GM20000 (cell line): ENCODE data around the gene MRPL4.

Experiments used
- DNase-seq: peaks from one replicate; pipeline ENCODE4 v3.0.0; 2012; ENCODE audit warnings: low spot score
- TF ChIP-seq, protein P1 (sequence below): IDR thresholded peaks from 2 replicates; pipeline ENCODE4 v1.5.1; 2012; ENCODE audit warnings: mild to moderate bottlenecking, control low read depth; ENCODE audit errors: extremely low read depth, missing control alignments

Gene MRPL4

DNA sequence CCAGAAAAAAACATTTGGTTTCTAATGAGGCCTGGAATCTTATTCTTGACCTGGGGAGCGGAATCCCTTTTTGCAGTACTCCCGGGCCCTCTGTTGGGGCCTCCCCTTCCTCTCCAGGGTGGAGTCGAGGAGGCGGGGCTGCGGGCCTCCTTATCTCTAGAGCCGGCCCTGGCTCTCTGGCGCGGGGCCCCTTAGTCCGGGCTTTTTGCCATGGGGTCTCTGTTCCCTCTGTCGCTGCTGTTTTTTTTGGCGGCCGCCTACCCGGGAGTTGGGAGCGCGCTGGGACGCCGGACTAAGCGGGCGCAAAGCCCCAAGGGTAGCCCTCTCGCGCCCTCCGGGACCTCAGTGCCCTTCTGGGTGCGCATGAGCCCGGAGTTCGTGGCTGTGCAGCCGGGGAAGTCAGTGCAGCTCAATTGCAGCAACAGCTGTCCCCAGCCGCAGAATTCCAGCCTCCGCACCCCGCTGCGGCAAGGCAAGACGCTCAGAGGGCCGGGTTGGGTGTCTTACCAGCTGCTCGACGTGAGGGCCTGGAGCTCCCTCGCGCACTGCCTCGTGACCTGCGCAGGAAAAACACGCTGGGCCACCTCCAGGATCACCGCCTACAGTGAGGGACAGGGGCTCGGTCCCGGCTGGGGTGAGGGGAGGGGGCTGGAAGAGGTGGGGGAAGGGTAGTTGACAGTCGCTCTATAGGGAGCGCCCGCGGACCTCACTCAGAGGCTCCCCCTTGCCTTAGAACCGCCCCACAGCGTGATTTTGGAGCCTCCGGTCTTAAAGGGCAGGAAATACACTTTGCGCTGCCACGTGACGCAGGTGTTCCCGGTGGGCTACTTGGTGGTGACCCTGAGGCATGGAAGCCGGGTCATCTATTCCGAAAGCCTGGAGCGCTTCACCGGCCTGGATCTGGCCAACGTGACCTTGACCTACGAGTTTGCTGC, 35.1 kb downstream of the MRPL4 start, which contains the start of gene ICAM4:
ICAM4 (plus strand) TSS at position 153 of the 935 bp plus-strand sequence; CDS start at position 211, 58 bp downstream.
- DNase-seq = no peak
- TF ChIP-seq, protein P1, sequence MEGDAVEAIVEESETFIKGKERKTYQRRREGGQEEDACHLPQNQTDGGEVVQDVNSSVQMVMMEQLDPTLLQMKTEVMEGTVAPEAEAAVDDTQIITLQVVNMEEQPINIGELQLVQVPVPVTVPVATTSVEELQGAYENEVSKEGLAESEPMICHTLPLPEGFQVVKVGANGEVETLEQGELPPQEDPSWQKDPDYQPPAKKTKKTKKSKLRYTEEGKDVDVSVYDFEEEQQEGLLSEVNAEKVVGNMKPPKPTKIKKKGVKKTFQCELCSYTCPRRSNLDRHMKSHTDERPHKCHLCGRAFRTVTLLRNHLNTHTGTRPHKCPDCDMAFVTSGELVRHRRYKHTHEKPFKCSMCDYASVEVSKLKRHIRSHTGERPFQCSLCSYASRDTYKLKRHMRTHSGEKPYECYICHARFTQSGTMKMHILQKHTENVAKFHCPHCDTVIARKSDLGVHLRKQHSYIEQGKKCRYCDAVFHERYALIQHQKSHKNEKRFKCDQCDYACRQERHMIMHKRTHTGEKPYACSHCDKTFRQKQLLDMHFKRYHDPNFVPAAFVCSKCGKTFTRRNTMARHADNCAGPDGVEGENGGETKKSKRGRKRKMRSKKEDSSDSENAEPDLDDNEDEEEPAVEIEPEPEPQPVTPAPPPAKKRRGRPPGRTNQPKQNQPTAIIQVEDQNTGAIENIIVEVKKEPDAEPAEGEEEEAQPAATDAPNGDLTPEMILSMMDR = no peak

DNA sequence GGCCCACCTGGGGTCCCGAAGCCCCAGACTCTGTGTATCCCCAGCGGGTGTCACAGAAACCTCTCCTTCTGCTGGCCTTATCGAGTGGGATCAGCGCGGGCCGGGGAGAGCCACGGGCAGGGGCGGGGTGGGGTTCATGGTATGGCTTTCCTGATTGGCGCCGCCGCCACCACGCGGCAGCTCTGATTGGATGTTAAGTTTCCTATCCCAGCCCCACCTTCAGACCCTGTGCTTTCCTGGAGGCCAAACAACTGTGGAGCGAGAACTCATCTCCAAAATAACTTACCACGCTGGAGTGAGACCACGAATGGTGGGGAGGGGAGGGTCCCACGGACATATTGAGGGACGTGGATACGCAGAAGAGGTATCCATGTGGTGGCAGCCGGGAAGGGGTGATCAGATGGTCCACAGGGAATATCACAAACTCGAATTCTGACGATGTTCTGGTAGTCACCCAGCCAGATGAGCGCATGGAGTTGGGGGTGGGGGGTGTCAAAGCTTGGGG, 36.7 kb downstream of the MRPL4 start:
- TF ChIP-seq, protein P1 = no peak
- peak; percentile 85 for DNase-seq

DNA sequence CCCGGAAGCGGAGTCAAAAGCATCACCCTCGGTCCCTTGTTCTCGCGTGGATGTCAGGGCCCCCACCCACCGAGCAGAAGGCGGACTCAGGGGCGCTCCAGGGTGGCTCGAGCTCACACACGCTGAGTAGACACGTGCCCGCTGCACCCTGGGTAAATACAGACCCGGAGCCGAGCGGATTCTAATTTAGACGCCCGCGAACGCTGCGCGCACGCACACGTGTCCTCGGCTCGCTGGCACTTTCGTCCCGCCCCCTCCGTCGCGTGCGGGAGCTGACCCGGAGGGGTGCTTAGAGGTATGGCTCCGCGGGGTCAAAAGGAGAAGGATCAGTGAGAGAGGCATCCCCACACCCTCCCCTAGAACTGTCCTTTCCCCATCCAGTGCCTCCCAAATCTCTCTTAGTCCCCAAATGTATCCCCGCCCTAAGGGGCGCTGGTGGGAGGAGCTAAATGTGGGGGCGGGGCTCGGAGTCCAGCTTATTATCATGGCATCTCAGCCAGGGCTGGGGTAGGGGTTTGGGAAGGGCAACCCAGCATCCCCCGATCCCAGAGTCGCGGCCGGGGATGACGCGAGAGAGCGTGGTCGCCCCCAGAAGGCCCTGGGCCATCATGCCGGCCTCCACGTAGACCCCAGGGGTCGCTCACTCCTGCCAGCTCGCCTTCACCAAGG, 37.3 kb downstream of the MRPL4 start:
- DNase-seq = peak; percentile 68
- TF ChIP-seq, protein P1 = no peak

DNA sequence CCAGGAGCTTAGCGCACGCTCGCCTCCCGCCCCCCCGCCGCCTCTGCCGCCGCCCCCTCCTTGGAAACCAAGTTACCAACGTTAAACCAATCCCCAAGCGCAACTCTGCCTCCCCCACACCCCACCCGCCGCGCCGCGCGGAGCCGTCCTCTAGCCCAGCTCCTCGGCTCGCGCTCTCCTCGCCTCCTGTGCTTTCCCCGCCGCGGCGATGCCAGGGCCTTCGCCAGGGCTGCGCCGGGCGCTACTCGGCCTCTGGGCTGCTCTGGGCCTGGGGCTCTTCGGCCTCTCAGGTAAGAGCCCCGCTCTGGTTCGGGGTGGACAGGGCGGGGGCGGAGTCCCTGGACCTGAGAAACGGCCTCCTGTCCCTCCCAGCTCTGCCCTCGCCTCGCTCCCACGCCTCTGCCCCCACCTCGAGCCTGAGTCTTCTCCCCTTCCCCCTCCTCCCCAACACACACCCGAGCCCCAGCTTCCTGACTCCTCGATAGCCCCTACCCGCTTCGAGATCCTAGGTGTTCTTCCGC, 37.9 kb downstream of the MRPL4 start, which contains the start of gene ICAM5:
ICAM5 (plus strand) TSS at position 117 of the 521 bp plus-strand sequence; CDS start at position 209, 92 bp downstream.
- TF ChIP-seq, protein P1 = no peak
- no peak for DNase-seq

DNA sequence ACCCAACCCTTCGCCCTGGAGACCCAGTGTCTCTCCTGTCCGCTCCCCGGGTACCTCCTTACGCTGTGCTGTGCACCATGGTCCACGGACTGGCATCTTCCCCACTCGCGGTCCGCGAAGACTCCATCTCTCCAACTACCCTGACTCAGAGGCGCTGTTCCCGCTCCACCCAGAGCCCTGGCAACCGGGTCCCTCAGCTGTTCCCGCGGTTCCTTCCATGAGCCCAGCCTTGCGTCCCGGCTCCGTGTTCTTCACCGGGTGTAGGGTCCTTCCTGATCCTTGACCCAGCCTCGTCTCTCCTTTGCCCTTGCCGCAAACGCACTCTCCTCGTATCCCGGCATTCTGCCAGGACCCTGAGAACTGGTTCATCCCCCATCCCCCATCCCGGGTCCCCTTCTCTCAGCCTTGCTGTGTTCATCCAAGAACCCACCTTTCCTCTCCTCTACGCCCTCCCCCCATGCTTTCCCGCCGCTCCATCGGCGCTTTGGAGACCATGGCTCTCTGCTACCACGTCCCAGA, 38.4 kb downstream of the MRPL4 start:
- TF ChIP-seq, protein P1 = no peak
- DNase-seq = no peak

DNA sequence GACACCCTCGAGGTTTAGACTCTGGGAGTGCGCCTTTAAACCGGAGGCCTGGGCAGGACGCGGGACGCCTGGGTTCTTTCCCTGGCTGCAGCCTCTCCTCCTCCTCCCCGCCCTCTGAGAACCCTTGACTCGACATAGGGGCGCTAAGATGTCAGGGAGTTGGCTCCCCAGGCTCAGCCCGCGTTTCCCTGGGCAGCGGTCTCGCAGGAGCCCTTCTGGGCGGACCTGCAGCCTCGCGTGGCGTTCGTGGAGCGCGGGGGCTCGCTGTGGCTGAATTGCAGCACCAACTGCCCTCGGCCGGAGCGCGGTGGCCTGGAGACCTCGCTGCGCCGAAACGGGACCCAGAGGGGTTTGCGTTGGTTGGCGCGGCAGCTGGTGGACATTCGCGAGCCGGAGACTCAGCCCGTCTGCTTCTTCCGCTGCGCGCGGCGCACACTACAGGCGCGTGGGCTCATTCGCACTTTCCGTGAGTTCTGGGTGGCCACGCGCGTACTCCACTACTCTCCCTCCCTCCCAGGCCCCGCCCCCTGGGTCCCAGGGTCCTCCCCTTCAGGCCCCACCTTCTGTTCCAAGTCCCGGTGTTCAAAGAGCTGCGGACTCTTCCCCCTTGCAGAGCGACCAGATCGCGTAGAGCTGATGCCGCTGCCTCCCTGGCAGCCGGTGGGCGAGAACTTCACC, 39.0 kb downstream of the MRPL4 start:
- DNase-seq = peak; percentile 73
- TF ChIP-seq, protein P1 = no peak
